ENCODE measurements around the gene NLK. TPM values are rescaled to one million over a fixed set of nuclear protein-coding genes. Genes with fewer than 3 reads are reported as not detected.
"Not testable (repeated sequence)": the region's sequence is repeated elsewhere in the genome, so short reads cannot be mapped to it uniquely, and the experiment has no call there.

Gene NLK
- total and polyA plus RNA-seq, 2 donors (not counting 1 experiment from before 2014, with no cell fraction given) = 12.7 to 24.8 TPM

DNA sequence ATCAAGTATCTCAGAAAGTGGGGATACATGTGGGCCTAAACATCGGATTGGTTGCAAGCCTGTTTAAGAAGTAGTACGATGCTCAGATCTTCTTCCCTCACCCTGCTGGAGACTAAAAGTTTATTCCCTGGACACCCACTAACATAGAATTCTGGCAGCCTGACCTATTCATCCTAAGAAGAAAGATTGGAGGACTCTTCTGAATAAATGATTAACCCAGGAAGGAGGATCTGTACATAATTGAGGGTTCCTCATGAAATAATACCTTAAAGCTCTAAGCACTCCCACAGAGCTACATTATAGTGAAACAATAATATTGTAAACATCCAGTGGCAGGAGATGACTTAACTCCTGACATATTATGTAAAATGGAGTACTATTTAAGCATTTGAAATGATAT lies 111.7 kb downstream of the NLK start:
- no peaks in the 10 kb centered on the region for H3K4me1 ChIP-seq (ENCODE audit: control insufficient read depth in 2 of 2, insufficient read depth in 2 of 2, low read length in 2 of 2)
- no peaks in the 10 kb centered on the region for H3K9me3 ChIP-seq (ENCODE audit: control extremely low read depth in 1 of 3, control insufficient read depth in 2 of 3, insufficient read depth in 1 of 3, low read length in 2 of 3)
- H3K4me3 ChIP-seq (ENCODE audit: control extremely low read depth in 1 of 5, extremely low read depth in 1 of 5, insufficient read depth in 1 of 5, low read depth in 2 of 5, low read length in 4 of 5) = no peak overlapping the region
- no peak overlapping the region for H3K9ac ChIP-seq (ENCODE audit: low read length)
- no peak for ATAC-seq (ENCODE audit: low read depth)
- H3K27me3 ChIP-seq (replicated peaks in 1 of 4; ENCODE audit: control extremely low read depth in 1 of 4, control insufficient read depth in 3 of 4, insufficient read depth in 4 of 4, low read length in 3 of 4) = no peaks in the 10 kb centered on the region
- H3K9me3 Mint-ChIP-seq (ENCODE audit: insufficient read depth) = no peaks in the 10 kb centered on the region
- no peak overlapping the region for H2AFZ ChIP-seq (ENCODE audit: insufficient read depth, low read depth, low read length, poor library complexity, severe bottlenecking)
- no peaks in the 10 kb centered on the region for H3K36me3 ChIP-seq (replicated peaks in 1 of 2; ENCODE audit: control extremely low read depth in 1 of 2, control insufficient read depth in 1 of 2, extremely low read depth in 1 of 2, insufficient read depth in 2 of 2, low read length in 1 of 2)
- H3K27me3 Mint-ChIP-seq = no peaks in the 10 kb centered on the region
- no peak overlapping the region for H3K4me2 ChIP-seq (replicated peaks; ENCODE audit: low read depth, low read length, poor library complexity, severe bottlenecking)
- POLR2A ChIA-PET = no interaction called here
- CTCF ChIA-PET = no interaction called here
- no CpG with 5 or more reads among the region's 2 CpGs for WGBS (ENCODE audit: insufficient coverage)
- no peaks in the 10 kb centered on the region for H4K20me1 ChIP-seq (ENCODE audit: control insufficient read depth, insufficient read depth, low read length, poor library complexity, severe bottlenecking)
- H3K79me2 ChIP-seq (ENCODE audit: control insufficient read depth, insufficient read depth, low read length) = no peaks in the 10 kb centered on the region
- no peak overlapping the region for H3K4me3 Mint-ChIP-seq
- intact Hi-C loops (cut with micrococcal nuclease) = no loop called here
- no peak for TF ChIP-seq EZH2 (IDR thresholded peaks at IDR 0.05; ENCODE audit: borderline replicate concordance, insufficient read depth, low read depth, low read length, poor library complexity, severe bottlenecking)
- TF ChIP-seq, protein P1, sequence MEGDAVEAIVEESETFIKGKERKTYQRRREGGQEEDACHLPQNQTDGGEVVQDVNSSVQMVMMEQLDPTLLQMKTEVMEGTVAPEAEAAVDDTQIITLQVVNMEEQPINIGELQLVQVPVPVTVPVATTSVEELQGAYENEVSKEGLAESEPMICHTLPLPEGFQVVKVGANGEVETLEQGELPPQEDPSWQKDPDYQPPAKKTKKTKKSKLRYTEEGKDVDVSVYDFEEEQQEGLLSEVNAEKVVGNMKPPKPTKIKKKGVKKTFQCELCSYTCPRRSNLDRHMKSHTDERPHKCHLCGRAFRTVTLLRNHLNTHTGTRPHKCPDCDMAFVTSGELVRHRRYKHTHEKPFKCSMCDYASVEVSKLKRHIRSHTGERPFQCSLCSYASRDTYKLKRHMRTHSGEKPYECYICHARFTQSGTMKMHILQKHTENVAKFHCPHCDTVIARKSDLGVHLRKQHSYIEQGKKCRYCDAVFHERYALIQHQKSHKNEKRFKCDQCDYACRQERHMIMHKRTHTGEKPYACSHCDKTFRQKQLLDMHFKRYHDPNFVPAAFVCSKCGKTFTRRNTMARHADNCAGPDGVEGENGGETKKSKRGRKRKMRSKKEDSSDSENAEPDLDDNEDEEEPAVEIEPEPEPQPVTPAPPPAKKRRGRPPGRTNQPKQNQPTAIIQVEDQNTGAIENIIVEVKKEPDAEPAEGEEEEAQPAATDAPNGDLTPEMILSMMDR (IDR thresholded peaks at IDR 0.05) = no peak
- H3K27ac ChIP-seq (ENCODE audit: low read length in 2 of 2) = no peak overlapping the region
- no peak for DNase-seq
- no peak overlapping the region for H3K27ac Mint-ChIP-seq
- H3K4me1 Mint-ChIP-seq = no peaks in the 10 kb centered on the region

DNA sequence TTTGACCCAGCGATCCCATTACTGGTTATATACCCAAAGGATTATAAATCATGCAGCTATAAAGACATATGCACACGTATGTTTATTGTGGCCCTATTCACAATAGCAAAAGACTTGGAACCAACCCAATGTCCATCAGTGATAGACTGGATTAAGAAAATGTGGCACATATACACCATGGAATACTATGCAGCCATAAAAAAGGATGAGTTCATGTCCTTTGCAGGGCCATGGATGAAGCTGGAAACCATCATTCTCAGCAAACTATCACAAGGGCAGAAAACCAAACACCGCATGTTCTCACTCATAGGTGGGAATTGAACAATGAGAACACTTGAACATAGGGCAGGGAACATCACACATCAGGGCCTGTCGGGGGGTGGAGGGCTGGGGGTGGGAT lies 112.9 kb downstream of the NLK start:
- H3K27me3 ChIP-seq (replicated peaks in 1 of 4; ENCODE audit: control extremely low read depth in 1 of 4, control insufficient read depth in 3 of 4, insufficient read depth in 4 of 4, low read length in 3 of 4); CTCF ChIA-PET; H3K27ac ChIP-seq (ENCODE audit: low read length in 2 of 2); H4K20me1 ChIP-seq (ENCODE audit: control insufficient read depth, insufficient read depth, low read length, poor library complexity, severe bottlenecking); ATAC-seq (ENCODE audit: low read depth); H3K4me2 ChIP-seq (replicated peaks; ENCODE audit: low read depth, low read length, poor library complexity, severe bottlenecking); H3K9me3 ChIP-seq (ENCODE audit: control extremely low read depth in 1 of 3, control insufficient read depth in 2 of 3, insufficient read depth in 1 of 3, low read length in 2 of 3); H2AFZ ChIP-seq (ENCODE audit: insufficient read depth, low read depth, low read length, poor library complexity, severe bottlenecking); DNase-seq; H3K4me1 Mint-ChIP-seq; H3K9ac ChIP-seq (ENCODE audit: low read length); intact Hi-C loops (cut with micrococcal nuclease); H3K27ac Mint-ChIP-seq; H3K27me3 Mint-ChIP-seq; H3K36me3 ChIP-seq (replicated peaks in 1 of 2; ENCODE audit: control extremely low read depth in 1 of 2, control insufficient read depth in 1 of 2, extremely low read depth in 1 of 2, insufficient read depth in 2 of 2, low read length in 1 of 2); H3K4me3 Mint-ChIP-seq; H3K4me1 ChIP-seq (ENCODE audit: control insufficient read depth in 2 of 2, insufficient read depth in 2 of 2, low read length in 2 of 2); H3K9me3 Mint-ChIP-seq (ENCODE audit: insufficient read depth); H3K79me2 ChIP-seq (ENCODE audit: control insufficient read depth, insufficient read depth, low read length); H3K4me3 ChIP-seq (ENCODE audit: control extremely low read depth in 1 of 5, extremely low read depth in 1 of 5, insufficient read depth in 1 of 5, low read depth in 2 of 5, low read length in 4 of 5); POLR2A ChIA-PET: not testable (repeated sequence)
- WGBS (ENCODE audit: insufficient coverage) = no CpG with 5 or more reads among the region's 4 CpGs

Data from B cell (primary cell).